Fibroblast of mammary gland (primary cell): ENCODE results near the gene AKT1.

Source experiments
- DNase-seq: peaks from one replicate; pipeline ENCODE4 v3.0.0-alpha.2; 2010; ENCODE audit warnings: low read depth
- H3K4me3 ChIP-seq: 2 replicates; pipeline ENCODE4 v1.5.1; 2011; ENCODE audit warnings: low read depth, mild to moderate bottlenecking, low read length, moderate library complexity; ENCODE audit not compliant: control insufficient read depth
- TF ChIP-seq, protein P1 (sequence below): conservative IDR thresholded peaks from 2 replicates; pipeline ENCODE4 v1.5.1; 2011; ENCODE audit warnings: low read depth, low read length, inconsistent platforms; ENCODE audit not compliant: control insufficient read depth, insufficient read depth

The AKT1 gene

DNA sequence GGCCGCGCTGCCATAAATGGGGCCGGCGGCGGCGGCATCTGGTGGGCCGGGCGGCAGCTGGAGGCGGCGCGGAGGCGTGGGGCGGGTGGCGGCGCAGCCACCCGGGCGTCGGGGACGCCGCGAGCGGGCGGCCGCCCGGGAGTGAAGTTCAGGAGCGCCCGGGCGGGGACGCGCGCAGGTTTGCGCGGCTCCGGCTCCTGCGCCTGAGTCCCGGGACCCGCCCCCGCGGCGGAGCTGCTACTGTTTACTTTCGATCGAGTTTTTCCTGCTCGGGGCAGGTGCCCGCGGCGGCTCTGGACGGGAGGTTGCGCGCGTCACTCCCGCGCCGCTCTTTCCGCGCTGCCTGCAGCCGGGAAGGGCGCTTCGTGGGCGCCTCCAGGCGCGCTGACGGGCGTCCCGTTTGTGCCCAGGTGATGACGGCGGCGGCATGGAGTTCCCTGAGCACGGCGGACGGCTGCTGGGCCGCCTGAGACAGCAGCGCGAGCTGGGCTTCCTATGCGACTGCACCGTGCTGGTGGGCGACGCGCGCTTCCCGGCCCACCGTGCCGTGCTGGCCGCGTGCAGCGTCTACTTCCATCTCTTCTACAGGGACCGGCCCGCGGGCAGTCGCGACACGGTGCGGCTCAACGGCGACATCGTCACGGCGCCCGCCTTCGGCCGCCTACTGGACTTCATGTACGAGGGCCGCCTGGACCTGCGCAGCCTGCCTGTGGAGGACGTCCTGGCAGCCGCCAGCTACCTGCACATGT lies 5.4 kb upstream of the AKT1 start, which contains the start of gene ZBTB42:
ZBTB42 (plus strand) TSS at position 331 of the 749 bp plus-strand sequence; CDS start at position 428, 97 bp downstream.
- TF ChIP-seq, protein P1, sequence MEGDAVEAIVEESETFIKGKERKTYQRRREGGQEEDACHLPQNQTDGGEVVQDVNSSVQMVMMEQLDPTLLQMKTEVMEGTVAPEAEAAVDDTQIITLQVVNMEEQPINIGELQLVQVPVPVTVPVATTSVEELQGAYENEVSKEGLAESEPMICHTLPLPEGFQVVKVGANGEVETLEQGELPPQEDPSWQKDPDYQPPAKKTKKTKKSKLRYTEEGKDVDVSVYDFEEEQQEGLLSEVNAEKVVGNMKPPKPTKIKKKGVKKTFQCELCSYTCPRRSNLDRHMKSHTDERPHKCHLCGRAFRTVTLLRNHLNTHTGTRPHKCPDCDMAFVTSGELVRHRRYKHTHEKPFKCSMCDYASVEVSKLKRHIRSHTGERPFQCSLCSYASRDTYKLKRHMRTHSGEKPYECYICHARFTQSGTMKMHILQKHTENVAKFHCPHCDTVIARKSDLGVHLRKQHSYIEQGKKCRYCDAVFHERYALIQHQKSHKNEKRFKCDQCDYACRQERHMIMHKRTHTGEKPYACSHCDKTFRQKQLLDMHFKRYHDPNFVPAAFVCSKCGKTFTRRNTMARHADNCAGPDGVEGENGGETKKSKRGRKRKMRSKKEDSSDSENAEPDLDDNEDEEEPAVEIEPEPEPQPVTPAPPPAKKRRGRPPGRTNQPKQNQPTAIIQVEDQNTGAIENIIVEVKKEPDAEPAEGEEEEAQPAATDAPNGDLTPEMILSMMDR: no peak
- H3K4me3 ChIP-seq: peak within 1 kb of the TSS; percentile 45
- no peak for DNase-seq

DNA sequence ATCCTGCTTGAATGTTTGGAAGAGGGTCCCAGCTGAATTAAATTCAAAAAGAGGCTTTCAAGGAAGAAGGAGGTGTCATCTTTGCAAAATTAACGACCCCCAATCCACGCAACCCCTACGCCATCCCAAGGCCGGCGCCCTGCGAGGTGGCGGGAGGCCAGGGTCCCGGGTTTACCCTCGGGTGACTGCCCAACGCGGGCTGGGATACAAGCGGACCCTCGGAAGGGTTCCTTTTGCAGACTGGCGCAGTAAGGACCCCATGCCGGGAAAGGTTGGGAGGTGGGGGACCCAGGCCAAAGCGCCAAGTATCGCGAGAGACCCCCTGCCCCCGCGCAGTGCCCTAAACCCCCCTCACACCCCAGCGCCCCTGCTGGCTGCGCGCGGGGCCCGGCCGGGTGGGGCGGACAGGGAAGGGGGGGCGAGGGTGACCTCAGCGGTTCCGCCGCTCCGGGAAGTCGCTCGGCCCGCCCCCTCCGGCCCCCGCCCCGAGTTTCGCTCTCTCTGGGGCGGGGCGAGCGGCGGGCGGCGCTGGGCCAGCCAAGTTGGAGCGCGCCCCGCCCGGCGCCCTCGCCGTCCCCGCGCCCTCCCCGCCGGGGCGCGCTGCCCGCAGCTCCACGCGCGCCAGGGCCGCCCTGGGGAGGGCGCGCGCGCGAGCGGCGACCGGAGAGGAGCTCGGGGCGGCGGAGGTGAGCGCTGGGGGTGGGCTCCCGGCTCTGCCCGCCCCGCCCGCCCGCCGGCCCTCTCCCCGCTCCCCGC lies 4.6 kb upstream of the AKT1 start:
- peak; percentile 56 for DNase-seq
- TF ChIP-seq, protein P1: no peak
- H3K4me3 ChIP-seq: peak overlapping the region; percentile 45

- H3K4me3 ChIP-seq: peak overlapping the region; percentile 45
- TF ChIP-seq, protein P1: peak; percentile 14
- no peak for DNase-seq
Observed at GRCh38 chr14:104799244-104800014, 3.9 kb upstream of the AKT1 start.

DNA sequence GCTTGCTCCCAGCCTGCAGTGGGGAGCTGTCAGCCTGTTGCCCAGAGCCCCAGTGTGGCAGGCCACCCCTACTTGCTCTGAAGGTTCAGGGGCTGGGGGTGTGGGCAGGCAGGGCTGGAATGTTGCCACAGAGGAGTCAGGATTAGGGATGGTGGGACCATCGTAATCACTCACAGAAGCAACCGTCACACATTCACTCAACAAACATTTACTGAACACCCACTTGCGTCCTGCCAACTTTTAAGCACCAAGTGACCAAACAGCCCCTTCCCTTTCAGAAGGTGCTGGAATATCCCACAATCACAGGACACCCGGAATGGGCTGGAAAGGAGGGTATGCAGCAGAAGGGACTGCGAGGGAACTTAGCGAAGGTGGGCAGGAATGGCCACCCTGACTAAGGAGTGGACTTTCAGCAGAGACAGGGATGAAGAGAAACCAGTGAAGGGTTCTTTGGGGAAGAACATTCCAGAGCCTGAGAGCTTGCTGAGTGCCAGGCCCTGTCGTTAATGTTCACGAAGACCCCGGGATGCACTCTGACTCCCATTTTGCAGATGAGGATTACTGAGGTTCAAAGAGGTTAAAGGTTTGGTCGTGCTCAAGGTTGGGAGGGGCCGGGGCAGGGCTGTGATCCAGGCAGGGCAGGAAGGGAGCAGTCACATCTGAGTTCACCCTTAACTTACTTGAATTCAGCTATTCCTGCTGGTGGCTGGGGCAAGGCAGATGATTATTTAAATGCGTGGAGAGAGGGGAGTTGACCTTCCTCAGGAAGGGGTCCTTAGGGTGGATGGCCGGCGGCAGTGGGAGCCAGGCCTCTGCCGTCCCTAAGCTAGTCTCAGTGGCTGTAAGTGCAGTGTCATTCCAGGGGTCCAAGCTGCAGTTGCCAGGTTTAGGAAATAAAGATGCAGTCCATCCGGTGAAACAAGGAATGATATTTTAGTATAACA lies 3.0 kb upstream of the AKT1 start:
- DNase-seq: no peak
- TF ChIP-seq, protein P1: no peak
- H3K4me3 ChIP-seq: no peak overlapping the region

- TF ChIP-seq, protein P1: no peak
- no peak for DNase-seq
- H3K4me3 ChIP-seq: no peak overlapping the region
Observed at GRCh38 chr14:104797115-104798044, 1.8 kb upstream of the AKT1 start.
